Transverse colon (tissue), 4 donors: ENCODE results near the gene CMBL. TPM values are rescaled to one million over a fixed set of nuclear protein-coding genes. Genes with fewer than 3 reads are reported as not detected.
A peak's percentile ranks its signal among the peaks of the same experiment; 100 is the strongest.

Source experiments
- DNase-seq: peaks from one replicate; pipeline ENCODE4 v3.0.0-alpha.2; 2019
- H3K27ac ChIP-seq, 4 donors: fragments of 200-600 bp; sonication (generic); 2 replicates each; pipeline ENCODE4 v1.5.1; 2016 to 2018; ENCODE audit warnings: inconsistent platforms in 4 of 4
- H3K27me3 ChIP-seq: fragments of 200-600 bp; sonication (generic); 2 replicates; pipeline ENCODE4 v1.5.1; 2017; ENCODE audit warnings: inconsistent platforms
- H3K36me3 ChIP-seq, 4 donors: fragments of 200-600 bp; sonication (generic); 2 replicates each; pipeline ENCODE4 v1.5.1; 2017 to 2019; ENCODE audit warnings: inconsistent platforms in 4 of 4
- H3K4me1 ChIP-seq, 4 donors: fragments of 200-600 bp; sonication (generic); 2 replicates each; pipeline ENCODE4 v1.5.1; 2017 to 2020; ENCODE audit warnings: inconsistent platforms in 4 of 4
- H3K4me3 ChIP-seq, 4 donors: fragments of 200-600 bp; sonication (generic); 1 replicate in 1 of 4; 2 replicates in 3 of 4; pipeline versions ENCODE4 v1.5.1 to v1.6.1; 2017 to 2019; ENCODE audit warnings: inconsistent platforms in 4 of 4
- H3K9me3 ChIP-seq, 2 donors: fragments of 200-600 bp; sonication (generic); 2 replicates each; pipeline ENCODE4 v1.5.1; 2017 to 2019; ENCODE audit warnings: inconsistent platforms in 2 of 2
- CTCF ChIP-seq, 5 experiments: fragments of 200-600 bp in 3 of 5; fragments of 450-650 bp in 2 of 5; sonication (generic) in 3 of 5; IDR thresholded peaks; 1 replicate in 2 of 5; 2 replicates in 3 of 5; pipeline ENCODE4 v1.5.1; 2016 to 2017; ENCODE audit warnings: antibody characterized with exemption in 5 of 5, inconsistent platforms in 3 of 5, mild to moderate bottlenecking in 2 of 5, moderate library complexity in 1 of 5
- EP300 ChIP-seq: sonication (generic); formaldehyde crosslinking; IDR thresholded peaks from one replicate; pipeline ENCODE4 v1.6.1; 2017; ENCODE audit warnings: antibody characterized with exemption, low read depth
- POLR2A ChIP-seq: fragments of 450-650 bp; IDR thresholded peaks from one replicate; pipeline ENCODE4 v1.6.1; 2016; ENCODE audit warnings: antibody characterized with exemption, mild to moderate bottlenecking, moderate library complexity
- POLR2AphosphoS5 ChIP-seq, 3 donors: sonication (generic); formaldehyde crosslinking; IDR thresholded peaks; one replicate each; pipeline ENCODE4 v1.6.1; 2016; ENCODE audit warnings: antibody characterized with exemption in 3 of 3
- WGBS, 2 donors: methylation state at CpG; one replicate each; pipeline ENCODE4 v1.1.5; 2018; ENCODE audit warnings: low coverage in 1 of 2; 5-methylcytosine and 5-hydroxymethylcytosine counted together
- in situ Hi-C, 4 donors: fragments of 200-750 bp; cut with MboI; loops; one replicate each; pipeline versions ENCODE4 v1.15.0 to v1.15.1; 2017; ENCODE audit warnings: low sequenced_read_pairs in 3 of 4, low pct_ligation_motif_present in 1 of 4, low pct_unique_long_range_greater_than_20kb in 1 of 4
- intact Hi-C: fragments of 100-400 bp; cut with DNase I; formaldehyde crosslinking; loops from one replicate; pipeline ENCODE4 v1.15.1; 2023; ENCODE audit warnings: low total_unique reads
- total RNA-seq, 4 donors: library from RNA; depleted of rRNA; stranded (reverse); fragments of >200 nt; gene quantifications; one replicate each; pipeline ENCODE4 v1.1.0, GENCODE V29; 2016

Gene CMBL
- total RNA-seq, 4 donors from 2014 or later = 36.6 to 87.6 (median 60.9) TPM

GRCh38 chr5:10303201-10303600, 4.5 kb downstream of the CMBL start:
- intact Hi-C loops = no loop called here
- Histone ChIP-seq H3K4me3 (no peak overlapping the region), H3K9me3 (no peaks in the 10 kb centered on the region), H3K4me1 (peaks cover 8 to 60% (median 46%) of the 10 kb centered on the region in 4 donors), H3K27me3 (no peaks in the 10 kb centered on the region), H3K36me3 (no peaks in the 10 kb centered on the region), H3K27ac (peak overlapping the region; percentile 81 to 89 (median 86))
- in situ Hi-C loops = no loop called here
- TF ChIP-seq POLR2AphosphoS5 (IDR thresholded peaks at IDR 0.05) (no peak), EP300 (no peak), CTCF (IDR thresholded peaks at IDR 0.05) (no peak), POLR2A (no peak)
- WGBS, 2 donors = 56 to 73% methylated on average over 2 of the region's 2 CpGs
- DNase-seq = no peak

GRCh38 chr5:10301842-10302610, 5.7 kb downstream of the CMBL start:
- H3K9me3 ChIP-seq = no peaks in the 10 kb centered on the region
- H3K36me3 ChIP-seq = no peaks in the 10 kb centered on the region
- H3K4me3 ChIP-seq = peak overlapping the region in 2 of 4 donors; percentile 15 to 25
- no peaks in the 10 kb centered on the region for H3K27me3 ChIP-seq
- intact Hi-C loops (no loop called here), in situ Hi-C loops (no loop called here)
- 63 to 75% methylated on average over 4 to 11 of the region's 11 CpGs for WGBS, 2 donors
- TF ChIP-seq POLR2AphosphoS5 (IDR thresholded peaks at IDR 0.05) = peak; percentile 67 to 93 (median 87)
- no peak for TF ChIP-seq CTCF (IDR thresholded peaks at IDR 0.05)
- peak; percentile 35 for TF ChIP-seq EP300
- TF ChIP-seq POLR2A = peak; percentile 64
- H3K4me1 ChIP-seq = peaks cover 8 to 60% (median 46%) of the 10 kb centered on the region in 4 donors
- H3K27ac ChIP-seq = peak overlapping the region; percentile 81 to 89 (median 86)
- DNase-seq = peak; percentile 94

- Histone ChIP-seq H3K9me3 (no peaks in the 10 kb centered on the region), H3K27ac (peak overlapping the region; percentile 81 to 89 (median 86)), H3K36me3 (no peaks in the 10 kb centered on the region), H3K4me3 (peak overlapping the region in 2 of 4 donors; percentile 15 to 25), H3K4me1 (peaks cover 8 to 53% (median 39%) of the 10 kb centered on the region in 4 donors), H3K27me3 (no peaks in the 10 kb centered on the region)
- peak; percentile 61 for DNase-seq
- in situ Hi-C loops (no loop called here), intact Hi-C loops (no loop called here)
- no peak for TF ChIP-seq CTCF (IDR thresholded peaks at IDR 0.05)
- no peak for TF ChIP-seq POLR2AphosphoS5 (IDR thresholded peaks at IDR 0.05)
- TF ChIP-seq POLR2A = no peak
- no peak for TF ChIP-seq EP300
- 41 to 56% methylated on average over 6 to 7 of the region's 7 CpGs for WGBS, 2 donors
Observed at GRCh38 chr5:10301266-10301665, 6.4 kb downstream of the CMBL start.

- no peaks in the 10 kb centered on the region for H3K36me3 ChIP-seq
- H3K27ac ChIP-seq = peak overlapping the region in 3 of 4 donors; percentile 35 to 88 (median 81)
- H3K4me1 ChIP-seq = peaks cover 8 to 44% (median 33%) of the 10 kb centered on the region in 4 donors
- WGBS, 2 donors = 78 to 83% methylated on average over 1 to 5 of the region's 5 CpGs
- H3K27me3 ChIP-seq = no peaks in the 10 kb centered on the region
- in situ Hi-C loops = no loop called here
- TF ChIP-seq CTCF (IDR thresholded peaks at IDR 0.05) = no peak
- no peak for TF ChIP-seq EP300
- no peak for TF ChIP-seq POLR2AphosphoS5 (IDR thresholded peaks at IDR 0.05)
- no peak for TF ChIP-seq POLR2A
- H3K9me3 ChIP-seq = no peaks in the 10 kb centered on the region
- intact Hi-C loops = no loop called here
- no peak for DNase-seq
- H3K4me3 ChIP-seq = no peak overlapping the region
Observed at GRCh38 chr5:10300246-10300645, 7.5 kb downstream of the CMBL start.
